AG04450 (cell line): ENCODE results near the gene MORC4. TPM values are rescaled to one million over a fixed set of nuclear protein-coding genes. Genes with fewer than 3 reads are reported as not detected.

ENCODE experiments used
- CTCF ChIA-PET: fragments of 300-600, 350-600 bp; formaldehyde crosslinking; extraction: SDS; loops from one replicate; lab custom pipeline; 2022; ENCODE audit warnings: antibody characterized with exemption, inconsistent platforms; lab: Charles Lee
- POLR2A ChIA-PET: fragments of 350-600 bp; formaldehyde crosslinking; extraction: SDS; loops from one replicate; lab custom pipeline; 2021; ENCODE audit warnings: antibody characterized with exemption, inconsistent platforms; lab: Yijun Ruan, JAX
- DNase-seq: peaks from one replicate; pipeline ENCODE4 v3.0.0-alpha.2; 2011; ENCODE audit warnings: low read depth, low spot score
- H3K27ac ChIP-seq: one replicate; pipeline ENCODE4 v1.5.1; 2012; ENCODE audit warnings: low read depth, low read length, control low read depth
- H3K27me3 ChIP-seq: one replicate; pipeline ENCODE4 v1.6.0; 2012; ENCODE audit warnings: low read length; ENCODE audit not compliant: control insufficient read depth, insufficient read depth
- H3K4me3 ChIP-seq: 2 replicates; pipeline ENCODE4 v1.5.1; 2011; ENCODE audit warnings: mild to moderate bottlenecking, low read depth, low read length, control low read depth
- H3K9me3 ChIP-seq: 2 replicates; pipeline ENCODE4 v1.5.1; 2012; ENCODE audit warnings: low read length; ENCODE audit not compliant: control insufficient read depth, insufficient read depth
- polyA plus RNA-seq: library from polyadenylated mRNA; depleted of rRNA; stranded (reverse); fragments of >200 nt; gene quantifications from 2 replicates; pipeline ENCODE4 v1.2.3, GENCODE V29; 2011
- TF ChIP-seq, protein P1 (sequence below): IDR thresholded peaks from 2 replicates; pipeline ENCODE4 v1.5.1; 2011; ENCODE audit warnings: low read depth, low read length, control low read depth, inconsistent platforms

The MORC4 gene
- polyA plus RNA-seq, 1 experiment = 36.0 TPM

DNA sequence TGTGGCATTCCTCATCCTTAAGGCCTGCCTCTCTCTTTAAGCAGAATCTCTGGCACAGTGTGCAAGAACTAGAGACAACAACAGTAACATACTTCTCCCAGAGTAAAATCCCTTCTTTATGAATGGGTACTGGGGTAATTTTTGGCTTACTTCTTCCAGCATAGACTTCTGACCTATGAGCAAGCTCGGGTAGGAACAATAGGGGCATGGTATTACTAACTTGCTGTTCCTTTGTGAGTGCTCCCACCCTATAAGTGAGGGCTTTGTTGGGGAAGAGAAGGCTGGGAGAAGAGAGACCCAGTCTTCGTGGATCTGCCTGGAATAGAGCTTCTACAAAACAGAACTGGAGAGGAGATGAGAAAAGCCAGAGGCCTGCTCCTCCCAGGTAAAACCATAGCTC is 49.6 kb downstream of the MORC4 start:
- ChIA-PET POLR2A (no interaction called here), CTCF (interaction anchor here (0.9 to 1.4 kb wide), 2 partner anchors 9 to 56 kb away, joined by 4 to 9 read pairs; no protein-coding TSS in a partner anchor)
- Histone ChIP-seq H3K4me3 (no peak overlapping the region), H3K27me3 (no peaks in the 10 kb centered on the region), H3K9me3 (no peaks in the 10 kb centered on the region), H3K27ac (no peak overlapping the region)
- DNase-seq = no peak
- TF ChIP-seq, protein P1, sequence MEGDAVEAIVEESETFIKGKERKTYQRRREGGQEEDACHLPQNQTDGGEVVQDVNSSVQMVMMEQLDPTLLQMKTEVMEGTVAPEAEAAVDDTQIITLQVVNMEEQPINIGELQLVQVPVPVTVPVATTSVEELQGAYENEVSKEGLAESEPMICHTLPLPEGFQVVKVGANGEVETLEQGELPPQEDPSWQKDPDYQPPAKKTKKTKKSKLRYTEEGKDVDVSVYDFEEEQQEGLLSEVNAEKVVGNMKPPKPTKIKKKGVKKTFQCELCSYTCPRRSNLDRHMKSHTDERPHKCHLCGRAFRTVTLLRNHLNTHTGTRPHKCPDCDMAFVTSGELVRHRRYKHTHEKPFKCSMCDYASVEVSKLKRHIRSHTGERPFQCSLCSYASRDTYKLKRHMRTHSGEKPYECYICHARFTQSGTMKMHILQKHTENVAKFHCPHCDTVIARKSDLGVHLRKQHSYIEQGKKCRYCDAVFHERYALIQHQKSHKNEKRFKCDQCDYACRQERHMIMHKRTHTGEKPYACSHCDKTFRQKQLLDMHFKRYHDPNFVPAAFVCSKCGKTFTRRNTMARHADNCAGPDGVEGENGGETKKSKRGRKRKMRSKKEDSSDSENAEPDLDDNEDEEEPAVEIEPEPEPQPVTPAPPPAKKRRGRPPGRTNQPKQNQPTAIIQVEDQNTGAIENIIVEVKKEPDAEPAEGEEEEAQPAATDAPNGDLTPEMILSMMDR = no peak

DNA sequence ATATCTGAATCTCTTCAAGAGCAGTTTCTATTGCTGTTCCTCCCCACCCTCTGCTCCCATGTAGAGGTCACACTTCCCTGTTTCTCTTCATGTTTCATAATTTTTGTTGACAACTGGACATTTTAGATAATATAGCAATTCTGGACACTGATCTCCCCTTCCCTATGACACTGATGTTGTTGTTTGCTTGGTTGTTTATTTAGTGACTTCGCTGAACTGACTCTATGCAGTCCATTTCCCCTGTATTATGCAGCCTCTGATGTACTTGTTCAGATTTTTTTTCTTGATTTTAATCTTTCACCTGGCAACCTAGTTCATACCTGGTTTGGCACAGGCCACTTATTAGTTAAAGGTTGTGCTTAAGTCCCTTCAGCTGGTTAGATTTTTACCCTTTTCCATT is 50.6 kb downstream of the MORC4 start:
- ChIA-PET CTCF (interaction anchor here (0.6 kb wide), 1 partner anchor 27 kb away, joined by 3 read pairs; no protein-coding TSS in a partner anchor), POLR2A (no interaction called here)
- H3K27ac ChIP-seq = no peak overlapping the region
- TF ChIP-seq, protein P1 = no peak
- no peak for DNase-seq
- no peaks in the 10 kb centered on the region for H3K27me3 ChIP-seq
- no peak overlapping the region for H3K4me3 ChIP-seq
- no peaks in the 10 kb centered on the region for H3K9me3 ChIP-seq

DNA sequence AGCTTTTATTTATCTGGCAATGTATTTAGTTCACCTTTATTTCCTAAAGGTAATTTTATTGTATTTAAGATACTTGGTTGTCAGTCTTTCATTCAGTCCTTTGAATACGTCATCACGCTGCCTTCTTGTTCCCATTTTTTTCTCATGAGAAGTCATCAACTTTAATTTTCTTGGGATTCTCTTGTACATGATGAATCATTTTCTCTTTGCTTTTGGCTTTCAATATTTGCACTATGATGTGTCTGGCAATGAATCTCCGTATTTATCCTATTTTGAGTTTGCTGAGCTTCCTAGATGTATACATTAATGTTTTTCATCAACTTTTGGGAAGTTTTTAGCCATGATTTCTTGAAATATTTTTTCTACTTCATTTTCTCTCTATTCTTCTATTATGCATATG is 51.4 kb downstream of the MORC4 start:
- no peak overlapping the region for H3K27ac ChIP-seq
- TF ChIP-seq, protein P1 = no peak
- H3K9me3 ChIP-seq = no peaks in the 10 kb centered on the region
- ChIA-PET CTCF (no interaction called here), POLR2A (no interaction called here)
- no peak overlapping the region for H3K4me3 ChIP-seq
- H3K27me3 ChIP-seq = no peaks in the 10 kb centered on the region
- no peak for DNase-seq

DNA sequence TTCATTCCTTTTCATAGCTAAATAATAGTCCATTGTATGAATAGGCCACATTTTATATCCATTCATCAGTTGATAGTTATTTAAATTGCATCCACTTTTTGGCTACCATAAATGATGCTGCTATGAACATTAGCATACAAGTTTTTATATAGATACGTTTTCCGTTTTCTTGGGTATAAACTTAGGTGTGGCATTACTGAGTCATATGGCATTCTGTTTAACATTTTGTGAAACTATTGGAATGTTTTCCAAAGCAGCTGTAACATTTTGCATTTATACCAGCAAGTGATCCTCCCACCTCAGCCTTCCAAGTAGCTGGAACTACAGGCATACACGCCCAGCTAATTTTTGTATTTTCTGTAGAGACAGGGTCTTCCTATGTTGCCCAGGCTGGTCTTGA is 53.5 kb downstream of the MORC4 start:
- no peak overlapping the region for H3K4me3 ChIP-seq
- no peaks in the 10 kb centered on the region for H3K27me3 ChIP-seq
- ChIA-PET POLR2A (no interaction called here), CTCF (interaction anchor here (0.6 kb wide), 1 partner anchor 1071 kb away, joined by 3 read pairs; no protein-coding TSS in a partner anchor)
- DNase-seq = no peak
- TF ChIP-seq, protein P1 = no peak
- H3K27ac ChIP-seq = no peak overlapping the region
- no peaks in the 10 kb centered on the region for H3K9me3 ChIP-seq

DNA sequence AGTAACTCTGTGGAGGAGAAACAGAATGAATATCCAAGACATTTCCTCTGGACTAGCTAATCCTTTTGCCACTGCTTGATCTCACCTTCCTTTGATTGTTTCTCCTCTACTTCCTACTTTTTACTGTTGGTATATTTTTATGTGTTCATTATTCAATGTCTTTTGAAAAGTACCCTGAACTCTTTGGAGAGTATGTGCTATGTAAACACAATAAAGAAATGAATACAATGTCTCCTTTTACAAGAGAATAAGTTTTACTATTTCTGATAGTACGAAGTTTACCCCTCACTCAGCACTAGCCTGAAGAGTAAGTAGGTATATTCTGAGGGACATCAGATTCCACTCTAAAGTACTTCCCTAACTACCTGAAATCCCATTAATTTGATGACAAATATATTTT is 59.9 kb downstream of the MORC4 start:
- no peak for DNase-seq
- POLR2A ChIA-PET = no interaction called here
- H3K9me3 ChIP-seq = no peaks in the 10 kb centered on the region
- TF ChIP-seq, protein P1 = no peak
- H3K4me3 ChIP-seq = no peak overlapping the region
- no peaks in the 10 kb centered on the region for H3K27me3 ChIP-seq
- CTCF ChIA-PET = no interaction called here
- no peak overlapping the region for H3K27ac ChIP-seq
